Measurements from ENCODE around the gene UBR1.

DNA sequence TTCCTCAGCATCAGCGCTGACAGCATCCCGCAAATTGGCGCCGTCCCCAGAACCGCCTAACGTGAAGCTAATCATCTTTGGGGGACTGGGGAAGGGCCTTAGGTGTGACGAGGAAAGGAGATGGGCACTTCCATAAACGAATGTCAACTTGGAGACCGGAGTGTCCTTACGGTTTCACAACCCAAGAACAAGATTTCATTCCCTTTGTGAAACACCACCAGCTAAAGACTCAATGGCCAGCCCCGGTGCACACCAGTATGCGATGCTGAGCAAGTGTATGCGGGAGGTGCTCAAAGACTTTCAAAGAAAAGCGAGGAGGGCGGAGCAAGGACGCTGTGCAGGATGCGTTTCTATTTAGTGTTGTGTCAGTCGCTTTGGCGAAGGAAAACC, 184.5 kb downstream of the UBR1 start:
- TF ChIP-seq, protein P1, sequence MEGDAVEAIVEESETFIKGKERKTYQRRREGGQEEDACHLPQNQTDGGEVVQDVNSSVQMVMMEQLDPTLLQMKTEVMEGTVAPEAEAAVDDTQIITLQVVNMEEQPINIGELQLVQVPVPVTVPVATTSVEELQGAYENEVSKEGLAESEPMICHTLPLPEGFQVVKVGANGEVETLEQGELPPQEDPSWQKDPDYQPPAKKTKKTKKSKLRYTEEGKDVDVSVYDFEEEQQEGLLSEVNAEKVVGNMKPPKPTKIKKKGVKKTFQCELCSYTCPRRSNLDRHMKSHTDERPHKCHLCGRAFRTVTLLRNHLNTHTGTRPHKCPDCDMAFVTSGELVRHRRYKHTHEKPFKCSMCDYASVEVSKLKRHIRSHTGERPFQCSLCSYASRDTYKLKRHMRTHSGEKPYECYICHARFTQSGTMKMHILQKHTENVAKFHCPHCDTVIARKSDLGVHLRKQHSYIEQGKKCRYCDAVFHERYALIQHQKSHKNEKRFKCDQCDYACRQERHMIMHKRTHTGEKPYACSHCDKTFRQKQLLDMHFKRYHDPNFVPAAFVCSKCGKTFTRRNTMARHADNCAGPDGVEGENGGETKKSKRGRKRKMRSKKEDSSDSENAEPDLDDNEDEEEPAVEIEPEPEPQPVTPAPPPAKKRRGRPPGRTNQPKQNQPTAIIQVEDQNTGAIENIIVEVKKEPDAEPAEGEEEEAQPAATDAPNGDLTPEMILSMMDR (IDR thresholded peaks at IDR 0.05), result no peak
- TF ChIP-seq POLR2AphosphoS5 (IDR thresholded peaks at IDR 0.05; ENCODE audit: low read depth, low read length) (no peak), REST (IDR thresholded peaks at IDR 0.05; ENCODE audit: insufficient read depth in 1 of 2, low read depth in 2 of 2, low read length in 1 of 2) (no peak), TCF7L2 (IDR thresholded peaks at IDR 0.05; ENCODE audit: low read depth, low read length) (no peak)
